ENCODE measurements around the gene TMA7B. TPM values are rescaled to one million over a fixed set of nuclear protein-coding genes. Genes with fewer than 3 reads are reported as not detected.
A peak's percentile ranks its signal among the peaks of the same experiment; 100 is the strongest.

Gene TMA7B
- total RNA-seq, 4 donors from 2014 or later = 0.27 TPM; not detected in 3

- peak within 1 kb of the TSS; percentile 33 for H3K4me3 ChIP-seq (ENCODE audit: low read depth, poor library complexity, severe bottlenecking)
- DNase-seq (ENCODE audit: low spot score in 2 of 2) = no peak
- TF ChIP-seq, protein P1, sequence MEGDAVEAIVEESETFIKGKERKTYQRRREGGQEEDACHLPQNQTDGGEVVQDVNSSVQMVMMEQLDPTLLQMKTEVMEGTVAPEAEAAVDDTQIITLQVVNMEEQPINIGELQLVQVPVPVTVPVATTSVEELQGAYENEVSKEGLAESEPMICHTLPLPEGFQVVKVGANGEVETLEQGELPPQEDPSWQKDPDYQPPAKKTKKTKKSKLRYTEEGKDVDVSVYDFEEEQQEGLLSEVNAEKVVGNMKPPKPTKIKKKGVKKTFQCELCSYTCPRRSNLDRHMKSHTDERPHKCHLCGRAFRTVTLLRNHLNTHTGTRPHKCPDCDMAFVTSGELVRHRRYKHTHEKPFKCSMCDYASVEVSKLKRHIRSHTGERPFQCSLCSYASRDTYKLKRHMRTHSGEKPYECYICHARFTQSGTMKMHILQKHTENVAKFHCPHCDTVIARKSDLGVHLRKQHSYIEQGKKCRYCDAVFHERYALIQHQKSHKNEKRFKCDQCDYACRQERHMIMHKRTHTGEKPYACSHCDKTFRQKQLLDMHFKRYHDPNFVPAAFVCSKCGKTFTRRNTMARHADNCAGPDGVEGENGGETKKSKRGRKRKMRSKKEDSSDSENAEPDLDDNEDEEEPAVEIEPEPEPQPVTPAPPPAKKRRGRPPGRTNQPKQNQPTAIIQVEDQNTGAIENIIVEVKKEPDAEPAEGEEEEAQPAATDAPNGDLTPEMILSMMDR (IDR thresholded peaks at IDR 0.05) = no peak
- no peak for TF ChIP-seq POLR2A (IDR thresholded peaks at IDR 0.05)
- 10 to 14% methylated on average over 7 to 29 of the region's 115 CpGs for WGBS, 2 donors
- intact Hi-C loops (cut with DNase I; ENCODE audit: low total_unique reads) = no loop called here
Observed at GRCh38 chr22:39994566-39995392, 34.6 kb downstream of the TMA7B start, which contains the start of gene FAM83F. Gene FAM83F (plus strand): TSS chr22:39994954. CDS start chr22:39995043, 89 bp downstream.

DNA sequence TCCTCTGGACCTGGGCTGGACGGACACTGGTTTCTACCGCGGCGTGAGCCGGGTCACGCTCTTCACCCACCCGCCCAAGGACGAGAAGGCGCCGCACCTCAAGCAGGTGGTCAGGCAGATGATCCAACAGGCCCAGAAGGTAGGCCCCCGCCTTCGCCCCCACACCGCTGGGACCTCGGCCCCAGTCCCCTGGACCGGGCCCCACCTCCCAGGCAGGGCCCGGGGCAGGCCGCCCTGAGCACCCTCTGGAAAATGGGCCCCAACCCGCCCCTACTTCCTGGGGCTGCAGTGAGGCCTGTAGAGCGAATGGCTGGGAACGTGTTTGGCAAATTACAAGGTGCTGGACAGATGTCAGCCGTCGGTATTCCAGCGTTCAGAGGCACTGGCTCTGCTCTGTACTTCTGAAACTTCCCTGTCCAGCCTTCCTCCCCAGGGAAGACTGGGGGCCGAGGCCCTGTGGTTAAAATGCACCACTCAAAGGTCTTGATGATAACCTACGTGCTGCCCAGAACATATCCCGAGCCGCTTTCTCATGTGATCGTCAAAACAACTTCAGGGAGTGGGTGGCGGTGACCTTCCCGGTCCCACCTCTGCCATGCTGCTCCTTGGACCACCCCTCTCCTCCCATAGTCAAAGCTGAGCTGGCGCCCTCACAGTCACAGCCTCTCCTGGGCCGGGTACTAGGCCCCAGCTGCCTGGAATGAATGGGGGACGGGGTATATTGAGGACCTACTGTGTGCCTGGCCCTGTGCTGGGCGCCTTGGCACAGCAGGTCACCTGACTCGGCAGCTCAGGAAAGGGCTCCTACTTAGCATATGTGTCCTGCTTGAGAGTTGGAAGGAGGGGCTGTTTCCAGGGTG lies 35.4 kb downstream of the TMA7B start:
- no peak for TF ChIP-seq POLR2A (IDR thresholded peaks at IDR 0.05)
- TF ChIP-seq, protein P1 (IDR thresholded peaks at IDR 0.05) = no peak
- intact Hi-C loops (cut with DNase I; ENCODE audit: low total_unique reads) = no loop called here
- no peak for DNase-seq (ENCODE audit: low spot score in 2 of 2)
- H3K4me3 ChIP-seq (ENCODE audit: low read depth, poor library complexity, severe bottlenecking) = peak overlapping the region; percentile 33
- WGBS, 2 donors = 45 to 53% methylated on average over 29 to 33 of the region's 35 CpGs

- intact Hi-C loops (cut with DNase I; ENCODE audit: low total_unique reads) = no loop called here
- no peak for DNase-seq (ENCODE audit: low spot score in 2 of 2)
- no peak for TF ChIP-seq POLR2A (IDR thresholded peaks at IDR 0.05)
- TF ChIP-seq, protein P1 (IDR thresholded peaks at IDR 0.05) = no peak
- WGBS, 2 donors = 44 to 45% methylated on average over 3 of the region's 3 CpGs
- no peak overlapping the region for H3K4me3 ChIP-seq (ENCODE audit: low read depth, poor library complexity, severe bottlenecking)
Observed at GRCh38 chr22:39996732-39997131, 36.5 kb downstream of the TMA7B start.

DNA sequence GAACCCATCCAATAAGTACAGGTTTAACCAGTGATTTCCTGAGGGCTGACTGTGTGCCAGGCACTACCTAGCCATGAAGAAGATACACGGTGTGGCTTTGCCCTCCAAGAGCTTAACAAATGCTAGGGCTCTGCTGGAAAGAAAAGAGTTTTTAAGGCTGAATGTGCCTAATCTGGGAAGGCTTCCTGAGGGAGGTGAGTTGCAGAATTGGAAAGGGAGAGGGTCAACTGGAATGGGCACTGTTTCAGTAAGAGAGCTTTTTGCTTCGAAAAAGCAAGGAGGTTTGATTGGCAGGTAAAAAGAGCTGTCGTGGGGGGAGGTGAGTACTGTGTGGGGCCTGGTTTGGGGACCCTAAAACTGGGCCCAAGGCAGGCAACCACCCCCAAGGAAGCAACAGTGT lies 37.2 kb downstream of the TMA7B start:
- no peak overlapping the region for H3K4me3 ChIP-seq (ENCODE audit: low read depth, poor library complexity, severe bottlenecking)

GRCh38 chr22:39997939-39998726 lies 37.9 kb downstream of the TMA7B start:
- intact Hi-C loops (cut with DNase I; ENCODE audit: low total_unique reads) = no loop called here
- no peak for TF ChIP-seq POLR2A (IDR thresholded peaks at IDR 0.05)
- TF ChIP-seq, protein P1 (IDR thresholded peaks at IDR 0.05) = no peak
- DNase-seq (ENCODE audit: low spot score in 2 of 2) = no peak
- WGBS, 2 donors = 39 to 51% methylated on average over 11 of the region's 11 CpGs
- H3K4me3 ChIP-seq (ENCODE audit: low read depth, poor library complexity, severe bottlenecking) = no peak overlapping the region

More for the DNA sequence above, 37.2 kb downstream of the TMA7B start:
- TF ChIP-seq POLR2A (IDR thresholded peaks at IDR 0.05) = no peak
- TF ChIP-seq, protein P1 (IDR thresholded peaks at IDR 0.05) = no peak
- 65 to 68% methylated on average over 3 of the region's 3 CpGs for WGBS, 2 donors
- DNase-seq (ENCODE audit: low spot score in 2 of 2) = no peak
- intact Hi-C loops (cut with DNase I; ENCODE audit: low total_unique reads) = no loop called here
